HFFc6 (cell line): ENCODE data around the gene NETO2. TPM values are rescaled to one million over a fixed set of nuclear protein-coding genes. Genes with fewer than 3 reads are reported as not detected.
A peak's percentile ranks its signal among the peaks of the same experiment; 100 is the strongest.

ENCODE experiments used
- DNase-seq: peaks from one replicate; pipeline ENCODE4 v3.0.0-alpha.2; 2018
- H3K27ac Mint-ChIP-seq: 2 replicates; pipeline ENCODE4 v1.8.0; 2020; ENCODE audit warnings: mild to moderate bottlenecking, mixed read lengths
- H3K27me3 Mint-ChIP-seq: 2 replicates; pipeline ENCODE4 v1.8.0; 2021; ENCODE audit warnings: mild to moderate bottlenecking, moderate library complexity, mixed read lengths; ENCODE audit not compliant: insufficient read depth
- H3K36me3 Mint-ChIP-seq: 2 replicates; pipeline ENCODE4 v1.8.0; 2021; ENCODE audit warnings: low read depth, mixed read lengths
- H3K4me1 Mint-ChIP-seq: 2 replicates; pipeline ENCODE4 v1.8.0; 2020; ENCODE audit warnings: low read depth, mixed read lengths
- H3K4me3 Mint-ChIP-seq: 2 replicates; pipeline ENCODE4 v1.8.0; 2020; ENCODE audit warnings: mild to moderate bottlenecking, moderate library complexity, mixed read lengths
- H3K9me3 Mint-ChIP-seq: 2 replicates; pipeline ENCODE4 v1.8.0; 2020; ENCODE audit warnings: mild to moderate bottlenecking, mixed read lengths
- total RNA-seq, 6 experiments: library from RNA; stranded (reverse); fragmentation: NEBNext Ultra II Directional; extraction: Animal tissue kit (Norgen Biotek cat#: 25700); gene quantifications; 2 replicates in 1 of 6; 3 replicates in 5 of 6; pipeline ENCODE4 v1.2.3, GENCODE V29; 2021
- TF ChIP-seq, protein P1 (sequence below): fragments of 200-600 bp; sonication (generic); IDR thresholded peaks from 2 replicates; pipeline ENCODE4 v1.5.0; 2021; ENCODE audit warnings: antibody characterized with exemption, mild to moderate bottlenecking

Gene NETO2
- total RNA-seq, 6 experiments from 2014 or later = 11.7 to 24.0 (median 19.4) TPM

DNA sequence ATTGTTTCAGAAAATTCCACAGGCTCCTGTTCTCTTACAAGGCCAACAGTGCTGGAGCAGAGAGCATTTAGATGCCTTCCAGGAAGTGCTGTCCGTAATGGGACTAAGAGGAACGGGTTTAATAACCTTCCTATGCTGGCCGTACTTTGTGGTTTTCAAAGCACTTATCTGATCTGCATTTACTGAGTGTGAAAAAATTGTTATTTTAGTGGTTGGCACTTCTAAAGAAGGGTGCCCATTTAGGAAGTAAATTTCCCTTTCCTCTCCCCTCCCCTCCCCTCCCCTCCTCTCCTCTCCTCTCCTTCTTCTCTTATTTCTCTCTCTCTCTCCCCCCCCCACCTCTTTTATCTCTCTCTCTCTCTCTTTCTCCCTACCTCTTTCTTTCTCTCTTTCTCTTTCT lies 98.3 kb downstream of the NETO2 start:
- H3K36me3 Mint-ChIP-seq = no peaks in the 10 kb centered on the region
- H3K9me3 Mint-ChIP-seq = no peaks in the 10 kb centered on the region
- no peaks in the 10 kb centered on the region; the same call in 1 of the 2 replicates for H3K4me1 Mint-ChIP-seq
- no peak overlapping the region for H3K4me3 Mint-ChIP-seq
- H3K27me3 Mint-ChIP-seq = peaks cover 18% of the 10 kb centered on the region
- no peak for DNase-seq
- no peak overlapping the region for H3K27ac Mint-ChIP-seq
- TF ChIP-seq, protein P1, sequence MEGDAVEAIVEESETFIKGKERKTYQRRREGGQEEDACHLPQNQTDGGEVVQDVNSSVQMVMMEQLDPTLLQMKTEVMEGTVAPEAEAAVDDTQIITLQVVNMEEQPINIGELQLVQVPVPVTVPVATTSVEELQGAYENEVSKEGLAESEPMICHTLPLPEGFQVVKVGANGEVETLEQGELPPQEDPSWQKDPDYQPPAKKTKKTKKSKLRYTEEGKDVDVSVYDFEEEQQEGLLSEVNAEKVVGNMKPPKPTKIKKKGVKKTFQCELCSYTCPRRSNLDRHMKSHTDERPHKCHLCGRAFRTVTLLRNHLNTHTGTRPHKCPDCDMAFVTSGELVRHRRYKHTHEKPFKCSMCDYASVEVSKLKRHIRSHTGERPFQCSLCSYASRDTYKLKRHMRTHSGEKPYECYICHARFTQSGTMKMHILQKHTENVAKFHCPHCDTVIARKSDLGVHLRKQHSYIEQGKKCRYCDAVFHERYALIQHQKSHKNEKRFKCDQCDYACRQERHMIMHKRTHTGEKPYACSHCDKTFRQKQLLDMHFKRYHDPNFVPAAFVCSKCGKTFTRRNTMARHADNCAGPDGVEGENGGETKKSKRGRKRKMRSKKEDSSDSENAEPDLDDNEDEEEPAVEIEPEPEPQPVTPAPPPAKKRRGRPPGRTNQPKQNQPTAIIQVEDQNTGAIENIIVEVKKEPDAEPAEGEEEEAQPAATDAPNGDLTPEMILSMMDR = no peak

DNA sequence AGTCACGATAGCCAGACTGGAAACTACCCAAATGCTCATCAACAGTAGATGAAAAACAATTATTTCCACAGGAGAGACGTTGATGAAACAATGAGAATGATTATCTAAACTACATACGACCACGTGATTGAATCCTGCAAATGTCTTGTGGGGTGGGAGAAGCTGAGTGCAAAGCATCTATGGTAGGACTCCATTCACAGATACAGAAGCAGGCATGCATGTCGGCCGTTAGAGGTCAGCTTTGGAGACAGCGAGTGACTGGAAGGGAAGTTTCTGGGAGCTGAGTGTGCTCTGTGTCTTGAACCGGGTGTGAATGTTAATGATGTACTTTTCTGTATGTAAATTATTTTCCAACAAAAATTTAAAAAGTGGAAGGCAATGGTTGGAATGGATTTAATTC lies 98.7 kb downstream of the NETO2 start:
- no peaks in the 10 kb centered on the region for H3K36me3 Mint-ChIP-seq
- DNase-seq = no peak
- no peak overlapping the region for H3K27ac Mint-ChIP-seq
- H3K4me3 Mint-ChIP-seq = no peak overlapping the region
- H3K27me3 Mint-ChIP-seq = peaks cover 18% of the 10 kb centered on the region
- H3K9me3 Mint-ChIP-seq = no peaks in the 10 kb centered on the region
- TF ChIP-seq, protein P1 = no peak
- no peaks in the 10 kb centered on the region; the same call in 1 of the 2 replicates for H3K4me1 Mint-ChIP-seq

DNA sequence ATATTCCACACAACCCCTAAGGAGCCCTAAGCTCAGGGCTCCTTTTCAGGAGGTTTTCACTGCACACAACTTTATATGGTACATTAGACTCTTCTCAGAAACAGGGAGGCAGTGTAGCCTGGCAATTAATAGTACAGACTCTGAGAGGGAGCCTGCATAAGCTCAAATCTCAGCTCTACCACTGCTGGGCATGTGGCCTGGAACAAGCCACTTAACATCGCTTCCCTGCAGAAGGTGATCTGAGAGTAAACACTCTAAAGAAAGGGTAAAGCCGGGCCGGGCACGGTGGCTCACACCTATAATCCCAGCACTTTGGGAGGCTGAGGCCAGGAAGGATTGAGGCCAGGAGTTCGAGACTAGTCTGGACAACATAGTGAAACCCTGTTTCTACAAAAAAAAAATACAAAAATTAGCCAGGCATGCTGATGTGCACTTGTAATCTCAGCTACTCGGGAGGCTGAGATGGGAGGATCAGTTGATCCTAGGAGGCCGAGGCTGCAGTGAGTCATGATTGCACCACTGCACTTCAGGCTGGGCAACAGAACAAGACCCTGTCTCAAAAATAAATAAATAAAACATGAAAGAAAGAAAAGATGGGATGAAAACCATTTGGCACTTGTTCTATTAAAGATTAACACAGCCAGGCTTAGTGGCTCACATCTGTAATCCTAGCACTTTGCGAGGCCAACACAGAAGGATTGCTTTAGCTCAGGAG lies 99.6 kb downstream of the NETO2 start:
- TF ChIP-seq, protein P1 = no peak
- Mint-ChIP-seq H3K27ac (no peak overlapping the region), H3K9me3 (no peaks in the 10 kb centered on the region), H3K4me3 (no peak overlapping the region), H3K36me3 (no peaks in the 10 kb centered on the region), H3K4me1 (no peaks in the 10 kb centered on the region; the same call in 1 of the 2 replicates), H3K27me3 (peaks cover 15% of the 10 kb centered on the region)
- DNase-seq = no peak

DNA sequence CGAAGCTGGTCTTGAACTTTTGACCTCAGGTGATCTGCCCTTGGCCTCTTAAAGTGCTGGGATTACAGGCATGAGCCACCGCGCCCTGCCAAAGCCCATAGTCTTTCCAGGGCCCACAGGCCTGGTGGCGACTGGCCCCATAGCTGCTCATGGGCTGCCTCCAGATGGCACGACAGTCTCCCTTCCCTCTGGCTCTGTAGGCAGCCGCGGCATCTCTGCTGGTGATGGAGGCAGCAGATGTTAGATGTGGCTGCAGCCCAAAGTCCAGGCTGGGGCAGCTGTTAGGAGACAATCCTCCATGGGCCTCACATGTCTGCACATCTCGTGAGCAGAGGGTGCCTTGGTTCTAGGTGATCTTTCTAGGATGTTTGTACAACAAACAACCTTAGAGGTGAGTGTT lies 100.5 kb downstream of the NETO2 start:
- H3K4me1 Mint-ChIP-seq = peaks cover 2% of the 10 kb centered on the region; the same call in 1 of the 2 replicates
- H3K27ac Mint-ChIP-seq = no peak overlapping the region
- no peak for DNase-seq
- no peaks in the 10 kb centered on the region for H3K9me3 Mint-ChIP-seq
- H3K27me3 Mint-ChIP-seq = peaks cover 14% of the 10 kb centered on the region
- TF ChIP-seq, protein P1 = no peak
- H3K36me3 Mint-ChIP-seq = no peaks in the 10 kb centered on the region
- H3K4me3 Mint-ChIP-seq = no peak overlapping the region

DNA sequence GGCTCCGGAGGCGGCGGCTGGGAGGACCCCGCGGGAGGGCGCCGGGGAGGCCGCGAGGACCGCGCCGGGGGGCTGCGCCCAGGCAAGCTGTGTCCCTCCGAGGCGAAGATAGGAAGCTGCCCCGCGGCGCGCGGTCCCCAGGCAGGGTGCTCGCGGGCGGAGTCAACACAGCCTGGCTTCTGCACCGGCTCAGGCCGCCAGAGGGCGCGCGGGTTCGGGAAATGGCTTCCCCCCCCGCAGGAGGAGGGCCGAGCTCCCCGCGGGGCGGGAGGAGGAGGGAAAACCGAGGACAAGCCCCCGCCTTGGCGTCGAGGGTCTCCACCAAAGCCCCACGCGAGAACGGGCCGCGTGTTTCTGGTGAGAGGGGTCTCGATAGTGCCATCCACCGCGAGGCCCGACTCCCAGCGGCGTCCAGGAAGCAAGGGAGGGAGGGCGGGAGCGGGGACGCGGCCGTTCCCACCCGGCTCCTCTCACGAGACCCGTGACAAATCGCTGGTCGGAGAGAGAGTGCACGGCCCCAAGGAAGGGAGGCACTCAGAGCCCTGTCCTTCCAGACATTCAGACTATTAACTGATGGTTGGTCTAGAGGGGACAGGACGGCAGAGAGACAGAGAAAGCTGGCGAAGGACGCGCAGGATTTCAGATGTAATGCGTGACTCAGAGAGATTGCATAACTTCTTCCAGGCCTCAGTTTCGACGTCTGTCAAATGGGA lies 105.8 kb downstream of the NETO2 start:
- Mint-ChIP-seq H3K9me3 (no peaks in the 10 kb centered on the region), H3K4me3 (peak overlapping the region; percentile 78), H3K4me1 (0 out of 2 replicates have a peak, but pooled peaks cover 4% of the 10 kb centered on the region), H3K27ac (no peak overlapping the region; the same call in 1 of the 2 replicates), H3K27me3 (peaks cover 15% of the 10 kb centered on the region), H3K36me3 (no peaks in the 10 kb centered on the region)
- TF ChIP-seq, protein P1 = peak; percentile 94
- peak; percentile 58 for DNase-seq
